Dedifferentiated amniotic fluid mesenchymal stem cell (primary cell): ENCODE results near the gene ZBTB17.
"Not testable (repeated sequence)": the region's sequence is repeated elsewhere in the genome, so short reads cannot be mapped to it uniquely, and the experiment has no call there.

ENCODE experiments used
- DNase-seq: peaks from one replicate; pipeline ENCODE4 v3.0.0-alpha.2; 2016; ENCODE audit errors: extremely low spot score

The ZBTB17 gene

GRCh38 chr1:15935056-15935950, 40.6 kb downstream of the ZBTB17 start:
- no peak for DNase-seq

DNA sequence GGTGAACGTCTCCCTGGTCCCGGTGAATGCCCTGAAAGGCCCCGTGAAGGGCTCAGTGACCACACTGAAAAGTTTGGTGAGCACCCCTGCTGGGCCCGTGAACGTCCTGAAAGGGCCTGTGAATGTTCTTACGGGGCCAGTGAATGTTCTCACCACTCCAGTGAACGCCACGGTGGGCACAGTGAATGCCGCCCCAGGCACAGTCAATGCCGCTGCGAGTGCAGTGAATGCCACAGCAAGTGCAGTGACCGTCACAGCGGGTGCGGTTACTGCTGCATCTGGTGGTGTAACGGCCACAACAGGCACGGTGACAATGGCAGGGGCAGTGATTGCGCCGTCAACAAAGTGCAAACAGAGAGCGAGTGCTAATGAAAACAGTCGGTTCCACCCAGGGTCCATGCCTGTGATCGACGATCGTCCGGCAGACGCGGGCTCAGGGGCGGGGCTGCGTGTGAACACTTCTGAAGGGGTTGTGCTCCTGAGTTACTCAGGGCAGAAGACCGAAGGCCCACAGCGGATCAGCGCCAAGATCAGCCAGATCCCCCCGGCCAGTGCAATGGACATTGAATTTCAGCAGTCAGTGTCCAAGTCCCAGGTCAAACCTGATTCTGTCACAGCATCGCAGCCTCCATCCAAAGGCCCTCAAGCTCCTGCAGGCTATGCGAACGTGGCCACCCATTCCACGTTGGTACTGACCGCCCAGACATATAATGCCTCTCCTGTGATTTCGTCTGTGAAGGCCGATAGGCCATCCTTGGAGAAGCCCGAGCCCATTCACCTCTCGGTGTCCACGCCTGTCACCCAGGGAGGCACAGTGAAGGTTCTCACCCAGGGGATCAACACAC, 41.5 kb downstream of the ZBTB17 start:
- DNase-seq = no peak

DNA sequence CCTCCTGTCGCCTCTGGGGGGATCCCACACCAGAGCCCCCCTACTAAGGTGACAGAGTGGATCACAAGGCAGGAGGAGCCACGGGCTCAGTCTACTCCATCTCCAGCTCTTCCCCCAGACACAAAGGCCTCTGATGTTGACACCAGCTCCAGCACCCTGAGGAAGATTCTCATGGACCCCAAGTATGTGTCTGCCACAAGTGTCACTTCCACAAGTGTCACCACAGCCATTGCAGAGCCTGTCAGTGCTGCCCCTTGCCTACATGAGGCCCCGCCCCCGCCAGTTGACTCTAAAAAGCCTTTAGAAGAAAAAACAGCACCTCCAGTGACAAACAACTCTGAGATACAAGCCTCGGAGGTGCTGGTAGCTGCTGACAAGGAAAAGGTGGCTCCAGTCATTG, 42.2 kb downstream of the ZBTB17 start:
- DNase-seq = no peak

- DNase-seq = no peak
These were observed 43.3 kb downstream of the ZBTB17 start for GRCh38 chr1:15932612-15933011.

DNA sequence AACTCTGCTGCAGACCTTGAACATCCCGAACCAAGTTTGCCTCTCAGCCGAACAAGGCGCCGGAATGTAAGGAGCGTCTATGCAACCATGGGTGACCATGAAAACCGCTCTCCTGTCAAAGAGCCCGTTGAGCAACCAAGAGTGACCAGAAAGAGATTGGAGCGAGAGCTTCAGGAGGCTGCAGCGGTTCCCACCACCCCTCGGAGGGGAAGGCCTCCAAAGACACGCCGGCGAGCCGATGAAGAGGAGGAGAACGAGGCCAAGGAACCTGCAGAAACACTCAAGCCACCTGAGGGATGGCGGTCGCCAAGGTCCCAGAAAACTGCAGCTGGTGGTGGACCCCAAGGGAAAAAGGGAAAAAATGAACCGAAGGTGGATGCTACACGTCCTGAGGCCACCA, 44.0 kb downstream of the ZBTB17 start:
- no peak for DNase-seq

- DNase-seq = no peak
These were observed 44.5 kb downstream of the ZBTB17 start for GRCh38 chr1:15931401-15931800.

GRCh38 chr1:15928971-15929965, 46.6 kb downstream of the ZBTB17 start:
- DNase-seq = no peak

GRCh38 chr1:15926448-15926847, 49.5 kb downstream of the ZBTB17 start:
- DNase-seq = not testable (repeated sequence)

GRCh38 chr1:15923241-15923640, 52.7 kb downstream of the ZBTB17 start:
- no peak for DNase-seq

GRCh38 chr1:15918962-15919715, 56.8 kb downstream of the ZBTB17 start:
- peak; percentile 40 for DNase-seq

- no peak for DNase-seq
These were observed 59.0 kb downstream of the ZBTB17 start for GRCh38 chr1:15916916-15917315.

- no peak for DNase-seq
These were observed 59.5 kb downstream of the ZBTB17 start for GRCh38 chr1:15916417-15916816.

GRCh38 chr1:15915991-15916390, 59.9 kb downstream of the ZBTB17 start:
- DNase-seq = no peak

DNA sequence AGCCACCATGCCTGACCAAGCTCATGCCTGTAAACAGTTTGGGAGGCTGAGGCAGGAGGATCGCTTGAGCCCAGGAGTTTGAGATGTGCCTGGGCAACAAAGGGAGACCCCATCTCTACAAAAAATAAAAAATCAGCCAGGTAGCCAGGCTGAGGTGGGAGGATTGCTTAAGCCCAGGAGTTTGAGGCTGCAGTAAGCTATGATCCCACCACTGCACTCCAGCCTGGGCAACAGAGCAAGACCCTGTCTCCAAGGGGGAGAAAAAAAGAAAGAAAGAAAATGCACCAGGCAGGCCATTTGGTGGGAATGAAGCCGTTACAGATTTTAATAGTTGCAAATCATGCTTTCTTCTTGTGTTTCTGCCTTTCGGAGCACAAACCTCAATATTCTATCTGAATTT, 62.3 kb downstream of the ZBTB17 start:
- not testable (repeated sequence) for DNase-seq

- DNase-seq = no peak
These were observed 64.0 kb downstream of the ZBTB17 start for GRCh38 chr1:15911927-15912326.

GRCh38 chr1:15911141-15911540, 64.8 kb downstream of the ZBTB17 start:
- DNase-seq = no peak

GRCh38 chr1:15908597-15908996, 67.3 kb downstream of the ZBTB17 start:
- DNase-seq = no peak

DNA sequence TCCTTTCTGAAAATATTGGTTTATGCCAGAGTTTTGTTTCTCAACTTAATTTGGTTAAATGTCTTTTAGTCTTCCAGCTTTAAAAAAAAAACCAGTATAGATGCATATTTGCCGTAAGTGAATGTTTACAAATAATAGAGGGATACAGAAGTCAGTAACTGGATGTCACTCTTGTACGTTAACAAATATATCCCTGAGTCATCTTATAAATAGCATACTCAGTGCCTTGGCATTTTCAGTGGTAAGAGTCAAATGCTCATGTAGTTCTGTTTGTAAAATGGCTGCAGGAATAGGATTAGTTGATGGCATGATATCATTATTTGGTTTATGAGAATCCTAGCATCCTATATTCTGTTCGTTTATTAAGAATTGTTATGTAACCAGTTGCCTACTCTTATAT, 73.0 kb downstream of the ZBTB17 start:
- peak; percentile 85 for DNase-seq

DNA sequence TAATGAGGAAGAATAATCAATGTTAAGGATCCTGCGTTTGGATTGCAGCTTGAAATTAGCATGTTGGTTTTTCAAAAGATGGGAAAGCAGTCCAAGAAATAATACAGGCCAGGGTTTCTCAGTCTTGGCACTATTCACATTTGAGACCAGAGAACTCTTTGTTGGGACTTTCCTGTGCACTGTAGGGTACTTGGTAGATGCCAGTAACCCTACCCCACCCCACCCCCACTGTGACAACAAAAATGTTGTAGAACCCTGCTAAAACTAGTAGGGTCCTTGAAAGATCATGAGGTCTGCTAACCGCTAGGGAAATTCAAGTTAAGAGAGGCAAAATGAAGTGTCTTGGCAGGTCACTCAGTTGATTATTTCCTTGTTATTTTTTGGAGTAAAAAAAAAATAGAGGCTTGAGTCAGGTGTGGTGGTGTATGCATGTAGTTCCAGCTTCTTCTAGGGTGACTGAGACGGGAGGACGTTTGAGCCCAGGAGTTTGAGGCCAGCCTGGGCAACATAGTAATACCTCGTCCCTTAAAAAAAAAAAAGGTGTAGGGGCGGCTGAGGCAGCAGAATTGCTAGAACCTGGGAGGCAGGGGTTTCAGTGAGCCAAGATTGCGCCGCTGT, 75.1 kb downstream of the ZBTB17 start:
- no peak for DNase-seq

- DNase-seq = no peak
These were observed 76.6 kb downstream of the ZBTB17 start for GRCh38 chr1:15899266-15899665.
